NCI-H446 (cell line): Measurements from ENCODE around the gene TREML4.
"Not testable (repeated sequence)": the region's sequence is repeated elsewhere in the genome, so short reads cannot be mapped to it uniquely, and the experiment has no call there.

Source experiments
- DNase-seq, 2 experiments: peaks; one replicate each; lab custom pipeline; 2025; lab: John Stamatoyannopoulos, UW

The TREML4 gene

GRCh38 chr6:41228096-41228495 is at the start of gene TREML4:
Gene TREML4 (plus strand): TSS chr6:41228349. CDS start chr6:41228428, 79 bp downstream.
- no peak for DNase-seq

GRCh38 chr6:41179163-41179562 is 49.0 kb upstream of the TREML4 start:
- DNase-seq = no peak

- DNase-seq = no peak
Measured at GRCh38 chr6:41181566-41181965, 46.6 kb upstream of the TREML4 start.

- DNase-seq = peak; percentile 22 to 63
Measured at GRCh38 chr6:41182069-41183034, 45.8 kb upstream of the TREML4 start.

GRCh38 chr6:41184761-41185160 is 43.4 kb upstream of the TREML4 start:
- DNase-seq = no peak

- no peak for DNase-seq
Measured at GRCh38 chr6:41186031-41186562, 42.1 kb upstream of the TREML4 start.

GRCh38 chr6:41187924-41188886 is 39.9 kb upstream of the TREML4 start:
- DNase-seq = no peak

- not testable (repeated sequence) for DNase-seq
Measured at GRCh38 chr6:41189046-41189445, 39.1 kb upstream of the TREML4 start.

GRCh38 chr6:41189967-41190366 is 38.2 kb upstream of the TREML4 start:
- no peak for DNase-seq

- no peak for DNase-seq
Measured at GRCh38 chr6:41190791-41191190, 37.4 kb upstream of the TREML4 start.

GRCh38 chr6:41191569-41191968 is 36.6 kb upstream of the TREML4 start:
- peak in 1 of 2 experiments; percentile 15 for DNase-seq

GRCh38 chr6:41193171-41193734 is 34.9 kb upstream of the TREML4 start:
- DNase-seq = no peak

GRCh38 chr6:41193884-41194283 is 34.3 kb upstream of the TREML4 start:
- no peak for DNase-seq

GRCh38 chr6:41194386-41194785 is 33.8 kb upstream of the TREML4 start:
- no peak for DNase-seq

- no peak for DNase-seq
Measured at GRCh38 chr6:41197234-41197633, 30.9 kb upstream of the TREML4 start.

GRCh38 chr6:41199552-41200246 is 28.4 kb upstream of the TREML4 start:
- no peak for DNase-seq

- DNase-seq = no peak
Measured at GRCh38 chr6:41200296-41200900, 27.8 kb upstream of the TREML4 start.

GRCh38 chr6:41200901-41201763 is 27.0 kb upstream of the TREML4 start, which contains the start of gene TREML2:
Gene TREML2 (minus strand): TSS chr6:41201149. CDS start chr6:41201008, 141 bp downstream.
- no peak for DNase-seq

GRCh38 chr6:41201764-41202173 is 26.4 kb upstream of the TREML4 start:
- no peak for DNase-seq

GRCh38 chr6:41204156-41204555 is 24.0 kb upstream of the TREML4 start:
- DNase-seq = no peak
